ENCODE results near the gene ABHD12. TPM values are rescaled to one million over a fixed set of nuclear protein-coding genes. Genes with fewer than 3 reads are reported as not detected.

The ABHD12 gene
- total RNA-seq, 4 donors from 2014 or later: 11.9 to 18.4 (median 13.8) TPM

GRCh38 chr20:25292176-25292891, 98.3 kb downstream of the ABHD12 start:
- no peak for DNase-seq
- peaks cover 0 to 16% of the 10 kb centered on the region in 2 donors for H3K36me3 ChIP-seq

DNA sequence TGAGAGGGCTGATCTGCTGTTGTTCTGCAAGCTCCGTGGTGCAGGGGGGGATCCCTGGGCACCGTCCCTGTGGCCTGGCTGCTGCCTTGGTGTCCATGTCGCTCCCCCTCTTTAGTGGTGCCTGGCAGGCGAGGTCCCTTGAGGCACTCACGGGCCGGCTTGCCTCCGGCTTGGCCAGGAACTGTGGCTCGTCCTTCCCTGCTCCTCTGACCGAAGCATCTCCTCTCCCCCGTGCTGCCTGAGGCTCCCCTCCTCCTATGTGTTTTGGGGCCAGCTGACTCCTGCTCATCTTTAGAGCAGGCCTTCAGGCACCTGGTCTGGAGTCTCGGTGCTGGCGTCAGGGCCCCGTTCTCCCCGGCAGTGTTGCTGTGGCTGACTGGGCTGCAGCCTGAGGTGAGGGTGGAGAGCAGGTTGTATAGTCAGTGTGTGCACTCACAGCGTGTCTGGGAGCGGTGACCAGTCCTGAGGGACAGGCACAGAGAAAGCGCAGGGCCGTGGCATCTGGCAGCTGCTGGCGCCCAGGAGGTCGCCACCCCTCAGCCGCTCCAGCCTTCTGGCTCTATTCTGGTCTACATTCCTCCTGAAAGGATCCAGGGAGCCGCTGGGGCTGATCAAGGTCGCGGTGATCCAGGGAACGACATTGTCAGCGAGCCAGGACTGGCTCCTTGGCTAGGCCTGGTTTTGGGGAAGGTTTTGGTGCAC, 99.1 kb downstream of the ABHD12 start:
- Histone ChIP-seq H3K27me3 (no peaks in the 10 kb centered on the region), H3K9me3 (no peaks in the 10 kb centered on the region)
- no peak for DNase-seq

More at GRCh38 chr20:25292176-25292891, 98.3 kb downstream of the ABHD12 start:
- TF ChIP-seq POLR2A (IDR thresholded peaks at IDR 0.05): no peak
- TF ChIP-seq, protein P1, sequence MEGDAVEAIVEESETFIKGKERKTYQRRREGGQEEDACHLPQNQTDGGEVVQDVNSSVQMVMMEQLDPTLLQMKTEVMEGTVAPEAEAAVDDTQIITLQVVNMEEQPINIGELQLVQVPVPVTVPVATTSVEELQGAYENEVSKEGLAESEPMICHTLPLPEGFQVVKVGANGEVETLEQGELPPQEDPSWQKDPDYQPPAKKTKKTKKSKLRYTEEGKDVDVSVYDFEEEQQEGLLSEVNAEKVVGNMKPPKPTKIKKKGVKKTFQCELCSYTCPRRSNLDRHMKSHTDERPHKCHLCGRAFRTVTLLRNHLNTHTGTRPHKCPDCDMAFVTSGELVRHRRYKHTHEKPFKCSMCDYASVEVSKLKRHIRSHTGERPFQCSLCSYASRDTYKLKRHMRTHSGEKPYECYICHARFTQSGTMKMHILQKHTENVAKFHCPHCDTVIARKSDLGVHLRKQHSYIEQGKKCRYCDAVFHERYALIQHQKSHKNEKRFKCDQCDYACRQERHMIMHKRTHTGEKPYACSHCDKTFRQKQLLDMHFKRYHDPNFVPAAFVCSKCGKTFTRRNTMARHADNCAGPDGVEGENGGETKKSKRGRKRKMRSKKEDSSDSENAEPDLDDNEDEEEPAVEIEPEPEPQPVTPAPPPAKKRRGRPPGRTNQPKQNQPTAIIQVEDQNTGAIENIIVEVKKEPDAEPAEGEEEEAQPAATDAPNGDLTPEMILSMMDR (IDR thresholded peaks at IDR 0.05 in 4 of 5, conservative IDR thresholded peaks at IDR 0.05 in 1 of 5): no peak
- Histone ChIP-seq H3K27me3 (no peaks in the 10 kb centered on the region), H3K4me1 (peaks cover 26 to 32% of the 10 kb centered on the region in 2 donors), H3K9me3 (no peaks in the 10 kb centered on the region), H3K4me3 (no peak overlapping the region), H3K27ac (no peak overlapping the region)
- no peak for ATAC-seq
- intact Hi-C loops (cut with DNase I; ENCODE audit: low total_unique reads): no loop called here
- in situ Hi-C loops (cut with MboI; ENCODE audit: low sequenced_read_pairs in 4 of 4): loop anchor here in 2 of 4 donors (10.0 to 25.0 kb wide), 3 partner anchors 102 to 305 kb away; partner anchors contain the start of genes ABHD12 (in 2 of the 2), APMAP (in 1 of the 2) and ENTPD6 (in 1 of the 2)

GRCh38 chr20:25290646-25291431, 99.8 kb downstream of the ABHD12 start:
- no peak for DNase-seq
- peaks cover 15 to 21% of the 10 kb centered on the region in 2 donors for H3K4me1 ChIP-seq
- no peak overlapping the region for H3K4me3 ChIP-seq
- ATAC-seq: no peak
- peaks cover 0 to 28% of the 10 kb centered on the region in 2 donors for H3K36me3 ChIP-seq
- in situ Hi-C loops (cut with MboI; ENCODE audit: low sequenced_read_pairs in 4 of 4): loop anchor here in 2 of 4 donors (10.0 to 25.0 kb wide), 3 partner anchors 104 to 304 kb away; partner anchors contain the start of genes ABHD12 (in 2 of the 2), APMAP (in 1 of the 2) and ENTPD6 (in 1 of the 2)
- TF ChIP-seq, protein P1 (IDR thresholded peaks at IDR 0.05 in 4 of 5, conservative IDR thresholded peaks at IDR 0.05 in 1 of 5): no peak
- no peaks in the 10 kb centered on the region for H3K27me3 ChIP-seq
- intact Hi-C loops (cut with DNase I; ENCODE audit: low total_unique reads): no loop called here
- no peaks in the 10 kb centered on the region for H3K9me3 ChIP-seq
- H3K27ac ChIP-seq: no peak overlapping the region

More for the DNA sequence above, 99.1 kb downstream of the ABHD12 start:
- Histone ChIP-seq H3K36me3 (peaks cover 0 to 23% of the 10 kb centered on the region in 2 donors), H3K4me3 (no peak overlapping the region), H3K4me1 (peaks cover 22 to 29% of the 10 kb centered on the region in 2 donors), H3K27ac (no peak overlapping the region)
- in situ Hi-C loops (cut with MboI; ENCODE audit: low sequenced_read_pairs in 4 of 4): loop anchor here in 2 of 4 donors (10.0 to 25.0 kb wide), 3 partner anchors 103 to 304 kb away; partner anchors contain the start of genes ABHD12 (in 2 of the 2), APMAP (in 1 of the 2) and ENTPD6 (in 1 of the 2)
- intact Hi-C loops (cut with DNase I; ENCODE audit: low total_unique reads): no loop called here
- TF ChIP-seq, protein P1 (IDR thresholded peaks at IDR 0.05 in 4 of 5, conservative IDR thresholded peaks at IDR 0.05 in 1 of 5): no peak
- no peak for TF ChIP-seq POLR2A (IDR thresholded peaks at IDR 0.05)
- ATAC-seq: no peak

GRCh38 chr20:25289886-25290597, 100.6 kb downstream of the ABHD12 start:
- H3K36me3 ChIP-seq: peaks cover 0 to 36% of the 10 kb centered on the region in 2 donors
- no peak overlapping the region for H3K4me3 ChIP-seq
- in situ Hi-C loops (cut with MboI; ENCODE audit: low sequenced_read_pairs in 4 of 4) (loop anchor here in 2 of 4 donors (10.0 to 25.0 kb wide), 3 partner anchors 103 to 303 kb away; partner anchors contain the start of genes ABHD12 (in 2 of the 2), APMAP (in 1 of the 2) and ENTPD6 (in 1 of the 2)), intact Hi-C loops (cut with DNase I; ENCODE audit: low total_unique reads) (no loop called here)
- H3K4me1 ChIP-seq: peaks cover 7 to 13% of the 10 kb centered on the region in 2 donors
- no peaks in the 10 kb centered on the region for H3K27me3 ChIP-seq
- H3K27ac ChIP-seq: no peak overlapping the region
- DNase-seq (peak in 1 of 2 donors; percentile 7), ATAC-seq (no peak)
- TF ChIP-seq, protein P1 (IDR thresholded peaks at IDR 0.05 in 4 of 5, conservative IDR thresholded peaks at IDR 0.05 in 1 of 5): no peak
- TF ChIP-seq POLR2A (IDR thresholded peaks at IDR 0.05): no peak
- H3K9me3 ChIP-seq: no peaks in the 10 kb centered on the region
